GM18511 (cell line): ENCODE results near the gene ACE2.
"Not testable (repeated sequence)": the region's sequence is repeated elsewhere in the genome, so short reads cannot be mapped to it uniquely, and the experiment has no call there.

Experiments
- ATAC-seq: cut with Tn5 transposase; IDR thresholded peaks from one replicate; pipeline ENCODE4 v1.9.1; 2021; ENCODE audit warnings: mild to moderate bottlenecking, moderate library complexity; ENCODE audit not compliant: unreplicated experiment

ACE2 gene

GRCh38 chrX:15600745-15601144, at the start of gene ACE2:
Gene ACE2 (minus strand): TSS chrX:15600960. CDS start chrX:15600911, 49 bp downstream.
- no peak for ATAC-seq

- ATAC-seq: not testable (repeated sequence)
These were observed 46.8 kb upstream of the ACE2 start for GRCh38 chrX:15647510-15647909.

GRCh38 chrX:15646543-15646942, 45.8 kb upstream of the ACE2 start:
- no peak for ATAC-seq

GRCh38 chrX:15646031-15646430, 45.3 kb upstream of the ACE2 start:
- no peak for ATAC-seq

- no peak for ATAC-seq
These were observed 44.5 kb upstream of the ACE2 start for GRCh38 chrX:15645266-15645665.

GRCh38 chrX:15644560-15644872, 43.8 kb upstream of the ACE2 start:
- no peak for ATAC-seq

GRCh38 chrX:15643786-15644559, 43.2 kb upstream of the ACE2 start:
- ATAC-seq: no peak

GRCh38 chrX:15631637-15632036, 30.9 kb upstream of the ACE2 start:
- no peak for ATAC-seq

GRCh38 chrX:15623054-15623453, 22.3 kb upstream of the ACE2 start:
- no peak for ATAC-seq

- ATAC-seq: no peak
These were observed 18.4 kb upstream of the ACE2 start for GRCh38 chrX:15619053-15619755.

GRCh38 chrX:15617111-15617510, 16.4 kb upstream of the ACE2 start:
- no peak for ATAC-seq

- no peak for ATAC-seq
These were observed 15.8 kb upstream of the ACE2 start for GRCh38 chrX:15616531-15616930.

GRCh38 chrX:15607067-15607466, 6.3 kb upstream of the ACE2 start:
- no peak for ATAC-seq

- no peak for ATAC-seq
These were observed 5.4 kb upstream of the ACE2 start for GRCh38 chrX:15606136-15606535.

- no peak for ATAC-seq
These were observed 4.5 kb upstream of the ACE2 start for GRCh38 chrX:15605226-15605625.

GRCh38 chrX:15602761-15603160, 2.0 kb upstream of the ACE2 start:
- no peak for ATAC-seq

- ATAC-seq: no peak
These were observed 1.2 kb upstream of the ACE2 start for GRCh38 chrX:15601932-15602331.

GRCh38 chrX:15600049-15600448, 711 bp downstream of the ACE2 start:
- no peak for ATAC-seq

- ATAC-seq: no peak
These were observed 1.3 kb downstream of the ACE2 start for GRCh38 chrX:15599461-15599860.

GRCh38 chrX:15598026-15598425, 2.7 kb downstream of the ACE2 start:
- no peak for ATAC-seq

- ATAC-seq: no peak
These were observed 6.4 kb downstream of the ACE2 start for GRCh38 chrX:15594371-15594770.
